A375 (cell line): Measurements from ENCODE around the gene RRP1B. TPM values are rescaled to one million over a fixed set of nuclear protein-coding genes. Genes with fewer than 3 reads are reported as not detected.

Experiments used
- small RNA-seq: library from RNA; depleted of rRNA; stranded (forward); fragments of <200 nt; gene quantifications from one replicate; pipeline ENCODE3, GENCODE V24; 2014
- total RNA-seq: library from RNA; depleted of rRNA; stranded (reverse); fragments of >200 nt; shearing (Covaris generic); gene quantifications from 2 replicates; pipeline ENCODE4 v1.2.3, GENCODE V29; 2014; rRNA removed

RRP1B gene, protein sequence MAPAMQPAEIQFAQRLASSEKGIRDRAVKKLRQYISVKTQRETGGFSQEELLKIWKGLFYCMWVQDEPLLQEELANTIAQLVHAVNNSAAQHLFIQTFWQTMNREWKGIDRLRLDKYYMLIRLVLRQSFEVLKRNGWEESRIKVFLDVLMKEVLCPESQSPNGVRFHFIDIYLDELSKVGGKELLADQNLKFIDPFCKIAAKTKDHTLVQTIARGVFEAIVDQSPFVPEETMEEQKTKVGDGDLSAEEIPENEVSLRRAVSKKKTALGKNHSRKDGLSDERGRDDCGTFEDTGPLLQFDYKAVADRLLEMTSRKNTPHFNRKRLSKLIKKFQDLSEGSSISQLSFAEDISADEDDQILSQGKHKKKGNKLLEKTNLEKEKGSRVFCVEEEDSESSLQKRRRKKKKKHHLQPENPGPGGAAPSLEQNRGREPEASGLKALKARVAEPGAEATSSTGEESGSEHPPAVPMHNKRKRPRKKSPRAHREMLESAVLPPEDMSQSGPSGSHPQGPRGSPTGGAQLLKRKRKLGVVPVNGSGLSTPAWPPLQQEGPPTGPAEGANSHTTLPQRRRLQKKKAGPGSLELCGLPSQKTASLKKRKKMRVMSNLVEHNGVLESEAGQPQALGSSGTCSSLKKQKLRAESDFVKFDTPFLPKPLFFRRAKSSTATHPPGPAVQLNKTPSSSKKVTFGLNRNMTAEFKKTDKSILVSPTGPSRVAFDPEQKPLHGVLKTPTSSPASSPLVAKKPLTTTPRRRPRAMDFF
- total RNA-seq: 24.9 and 25.3 TPM in 2 replicates

DNA sequence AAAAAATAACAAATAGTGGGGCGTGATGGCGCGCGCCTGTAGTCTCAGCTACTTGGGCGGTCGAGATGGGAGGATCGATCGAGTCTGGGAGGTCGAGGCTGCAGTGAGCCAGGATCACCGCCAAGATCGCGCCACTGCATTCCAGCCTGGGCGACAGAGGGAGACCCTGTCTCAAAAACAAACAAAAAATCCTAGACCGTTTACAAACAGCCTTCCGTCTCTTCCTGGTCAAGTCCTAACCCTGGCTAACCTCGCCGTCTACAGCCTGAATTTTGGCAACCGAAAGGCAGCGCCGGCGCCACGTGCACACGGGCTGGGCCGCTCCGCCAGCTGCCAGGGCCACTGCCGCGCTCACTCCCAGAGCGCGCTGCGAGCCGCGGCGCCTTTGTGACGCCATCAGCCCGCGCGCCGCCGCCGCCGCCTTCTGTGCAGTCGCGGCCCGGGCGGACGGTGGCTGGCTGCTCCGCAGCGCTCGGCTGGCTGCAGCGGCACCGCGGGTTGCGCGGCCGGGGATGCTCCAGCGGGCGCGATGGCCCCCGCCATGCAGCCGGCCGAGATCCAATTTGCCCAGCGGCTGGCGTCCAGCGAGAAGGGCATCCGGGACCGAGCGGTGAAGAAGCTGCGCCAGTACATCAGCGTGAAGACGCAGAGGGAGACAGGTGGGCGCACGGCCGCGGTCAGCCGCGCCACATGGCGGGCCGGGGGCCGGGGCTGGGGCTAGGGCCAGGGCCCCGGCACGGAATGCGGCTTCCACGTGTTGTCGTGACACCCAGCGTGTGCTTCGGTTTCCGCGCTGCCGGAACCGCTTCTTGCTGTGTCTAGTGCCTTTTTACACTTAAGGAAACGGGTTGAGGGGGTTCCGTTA lies at the start of gene RRP1B, which contains the start of gene HSF2BP:
Gene RRP1B (plus strand): TSS at position 425 of the 865 bp plus-strand sequence. CDS start 105 bp downstream, at position 530.
Gene HSF2BP (minus strand): TSS at position 353 of the 865 bp plus-strand sequence. CDS start 1,392 bp downstream, outside the sequence.

DNA sequence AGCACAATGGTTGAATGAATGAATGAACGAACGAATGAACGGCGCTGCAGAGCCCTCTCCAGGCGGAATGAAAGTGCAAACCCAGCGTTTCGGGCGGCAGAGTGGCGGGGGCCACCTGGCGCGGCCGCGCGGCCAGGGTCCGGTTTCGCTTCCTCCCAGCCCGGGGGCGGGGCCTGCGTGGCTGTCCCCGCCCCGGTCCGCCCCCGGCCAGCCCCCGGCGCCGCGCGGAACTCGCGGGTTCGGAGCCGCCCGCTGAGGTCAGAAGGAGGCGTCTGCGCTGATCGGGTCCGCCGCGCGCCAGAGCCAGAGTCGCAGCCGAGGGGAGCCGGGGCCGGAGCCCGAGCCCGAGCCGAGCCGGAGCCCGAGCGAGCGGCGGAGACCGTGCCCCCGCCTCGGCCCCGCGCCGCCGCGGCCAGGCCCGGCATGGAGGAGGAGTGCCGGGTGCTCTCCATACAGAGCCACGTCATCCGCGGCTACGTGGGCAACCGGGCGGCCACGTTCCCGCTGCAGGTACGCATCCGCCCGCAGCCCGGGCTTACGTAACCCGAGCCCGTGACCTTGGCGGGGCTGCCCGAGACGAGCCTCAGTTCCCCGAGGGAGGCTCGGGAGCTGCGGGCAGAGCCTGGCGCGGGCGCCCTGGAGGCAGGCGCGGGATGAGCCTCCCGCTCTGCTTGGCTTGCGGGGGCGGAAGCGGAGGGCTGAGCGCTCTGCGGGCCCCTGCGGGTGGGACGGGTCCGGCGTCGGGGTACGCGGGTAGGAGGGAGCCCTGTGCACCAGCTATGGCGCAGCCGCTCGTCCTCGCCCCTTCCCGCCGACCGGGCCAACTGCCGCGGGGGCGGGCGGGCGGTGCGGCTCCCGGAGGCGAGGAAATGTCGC lies 59.8 kb downstream of the RRP1B start, which contains the start of gene PDXK:
Gene PDXK (plus strand): TSS at position 258 of the 876 bp plus-strand sequence. CDS start 166 bp downstream, at position 424.

Small RNAs within 50 kb of the gene (small RNA-seq; reads per million reads assigned to genes)
- gene MIR6070: not detected

Other genes starting within 250 kb of the RRP1B start
- 2.5 and 4.9 TPM in 2 replicates for gene SIK1, start 232.4 kb upstream of the RRP1B start, total RNA-seq
- 1.3 and 2.4 TPM in 2 replicates for gene HSF2BP, start 72 bp upstream of the RRP1B start, total RNA-seq
- gene PDXK, start 59.6 kb downstream of the RRP1B start, total RNA-seq: 80.3 and 93.8 TPM in 2 replicates
- 9.4 and 9.5 TPM in 2 replicates for gene CSTB, start 116.7 kb downstream of the RRP1B start, total RNA-seq
- gene RRP1, start 130.0 kb downstream of the RRP1B start, total RNA-seq: 25.7 and 29.3 TPM in 2 replicates
- 26.5 and 36.1 TPM in 2 replicates for gene AGPAT3, start 205.7 kb downstream of the RRP1B start, total RNA-seq